Spinal cord (tissue), 10 donors: ENCODE results near the gene MAGOH. TPM values are rescaled to one million over a fixed set of nuclear protein-coding genes. Genes with fewer than 3 reads are reported as not detected.
"Not testable (repeated sequence)": the region's sequence is repeated elsewhere in the genome, so short reads cannot be mapped to it uniquely, and the experiment has no call there.

Experiments
- DNase-seq, 6 donors: peaks; one replicate each; pipeline versions ENCODE4 v3.0.0 to v3.0.0-alpha.2; 2013 to 2015; ENCODE audit warnings: low spot score in 6 of 6, low read depth in 4 of 6
- H3K27ac ChIP-seq: one replicate; pipeline ENCODE4 v1.5.1; 2013; ENCODE audit warnings: low read depth, low read length, control low read depth
- H3K27me3 ChIP-seq: one replicate; pipeline ENCODE4 v1.6.1; 2013; ENCODE audit warnings: low read length; ENCODE audit not compliant: control insufficient read depth, insufficient read depth
- H3K36me3 ChIP-seq: one replicate; pipeline ENCODE4 v1.6.1; 2013; ENCODE audit warnings: low read length; ENCODE audit not compliant: control insufficient read depth, insufficient read depth
- H3K4me1 ChIP-seq: one replicate; pipeline ENCODE4 v1.6.1; 2013; ENCODE audit warnings: low read length; ENCODE audit not compliant: control insufficient read depth, insufficient read depth
- H3K4me3 ChIP-seq: one replicate; pipeline ENCODE4 v1.5.1; 2013; ENCODE audit warnings: low read depth, low read length, control low read depth
- H3K9me3 ChIP-seq: one replicate; pipeline ENCODE4 v1.6.1; 2013; ENCODE audit warnings: low read length; ENCODE audit not compliant: control insufficient read depth, insufficient read depth
- WGBS: methylation state at CpG from one replicate; pipeline ENCODE4 v1.1.5; 2013; ENCODE audit warnings: missing lambda C conversion rate; ENCODE audit not compliant: insufficient coverage; 5-methylcytosine and 5-hydroxymethylcytosine counted together
- polyA plus RNA-seq, 2 donors: library from polyadenylated mRNA; unstranded; fragments of 120-200 nt; gene quantifications; one replicate each; pipeline ENCODE4 v1.2.1, GENCODE V29; 2013; ENCODE audit not compliant: insufficient read length in 2 of 2
- total RNA-seq, 2 donors: library from RNA; depleted of rRNA in 1 of 2; stranded (reverse); fragments of 120-200 nt in 1 of 2; fragments of >200 nt in 1 of 2; gene quantifications; one replicate each; pipeline versions ENCODE4 v1.2.3 to v1.2.4, GENCODE V29; 2013 to 2014
- donor health status: healthy.

The MAGOH gene
- total and polyA plus RNA-seq, 4 donors = 22.3 to 40.2 (median 34.3) TPM

DNA sequence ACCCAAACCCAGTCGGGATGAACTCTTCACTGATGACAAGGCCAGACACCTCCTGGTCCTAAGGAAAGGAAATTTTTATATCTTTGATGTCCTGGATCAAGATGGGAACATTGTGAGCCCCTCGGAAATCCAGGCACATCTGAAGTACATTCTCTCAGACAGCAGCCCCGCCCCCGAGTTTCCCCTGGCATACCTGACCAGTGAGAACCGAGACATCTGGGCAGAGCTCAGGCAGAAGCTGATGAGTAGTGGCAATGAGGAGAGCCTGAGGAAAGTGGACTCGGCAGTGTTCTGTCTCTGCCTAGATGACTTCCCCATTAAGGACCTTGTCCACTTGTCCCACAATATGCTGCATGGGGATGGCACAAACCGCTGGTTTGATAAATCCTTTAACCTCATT is 28.0 kb downstream of the MAGOH start:
- Histone ChIP-seq H3K4me3 (no peak overlapping the region), H3K27ac (no peak overlapping the region), H3K9me3 (peaks cover 6% of the 10 kb centered on the region), H3K4me1 (no peaks in the 10 kb centered on the region), H3K27me3 (no peaks in the 10 kb centered on the region), H3K36me3 (peaks cover 47% of the 10 kb centered on the region)
- 98% methylated on average over 5 of the region's 7 CpGs for WGBS
- DNase-seq = no peak

DNA sequence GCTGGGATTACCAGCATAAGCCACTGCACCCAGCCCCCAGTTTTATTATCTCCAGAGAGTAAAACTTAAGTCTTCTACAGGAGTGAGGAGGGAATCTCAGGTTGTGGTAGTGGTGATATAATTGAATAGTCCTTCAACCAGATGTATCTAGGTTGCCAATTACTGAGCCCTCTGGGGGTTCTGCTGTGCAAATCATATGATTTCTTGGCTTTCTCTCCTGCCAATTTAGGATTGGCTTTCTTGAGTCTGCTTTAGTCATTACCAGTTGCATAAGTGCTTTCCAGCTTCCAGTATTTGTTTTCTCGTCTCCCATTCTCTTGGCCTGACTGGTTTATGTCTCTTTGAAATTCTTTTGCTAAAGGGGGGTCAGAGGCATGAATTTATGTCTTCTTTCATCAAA is 30.6 kb downstream of the MAGOH start:
- no peaks in the 10 kb centered on the region for H3K27me3 ChIP-seq
- H3K4me3 ChIP-seq = no peak overlapping the region
- H3K9me3 ChIP-seq = peaks cover 6% of the 10 kb centered on the region
- no peak for DNase-seq
- no peak overlapping the region for H3K27ac ChIP-seq
- no peaks in the 10 kb centered on the region for H3K4me1 ChIP-seq
- H3K36me3 ChIP-seq = peaks cover 44% of the 10 kb centered on the region
- no CpG with 5 or more reads among the region's 1 CpG for WGBS

DNA sequence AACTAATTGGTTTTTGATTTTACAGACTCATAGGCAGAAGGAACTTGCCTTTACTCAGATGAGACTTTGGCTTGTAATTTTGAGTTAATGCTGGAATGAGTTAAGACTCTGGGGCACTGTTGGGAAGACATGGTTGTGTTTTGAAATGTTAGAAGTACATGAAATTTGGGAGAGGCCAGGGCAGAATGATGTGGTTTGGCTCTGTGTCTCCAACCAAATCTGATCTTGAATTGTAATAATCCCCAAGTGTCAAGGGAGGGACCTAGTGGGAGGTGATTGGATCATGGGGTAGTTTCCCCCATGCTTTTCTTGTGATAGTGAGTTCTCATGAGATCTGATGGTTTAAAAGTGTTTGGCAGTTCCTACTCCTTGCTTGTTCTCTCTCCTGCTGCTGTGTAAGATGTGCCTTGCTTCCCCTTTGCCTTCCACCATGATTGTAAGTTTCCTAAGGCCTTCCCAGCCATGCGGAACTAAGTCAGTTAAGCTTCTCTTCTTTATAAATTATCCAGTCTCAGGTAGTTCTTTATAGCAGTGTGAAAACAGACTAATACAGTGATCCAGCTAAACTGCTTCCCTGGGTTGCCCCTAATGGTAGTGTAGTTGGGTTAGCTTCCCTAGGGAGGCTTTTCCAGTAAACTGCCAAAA is 31.5 kb downstream of the MAGOH start:
- no peak overlapping the region for H3K4me3 ChIP-seq
- no peak overlapping the region for H3K27ac ChIP-seq
- peaks cover 6% of the 10 kb centered on the region for H3K9me3 ChIP-seq
- DNase-seq = no peak
- no peaks in the 10 kb centered on the region for H3K4me1 ChIP-seq
- peaks cover 42% of the 10 kb centered on the region for H3K36me3 ChIP-seq
- no CpG with 5 or more reads among the region's 1 CpG for WGBS
- H3K27me3 ChIP-seq = no peaks in the 10 kb centered on the region

DNA sequence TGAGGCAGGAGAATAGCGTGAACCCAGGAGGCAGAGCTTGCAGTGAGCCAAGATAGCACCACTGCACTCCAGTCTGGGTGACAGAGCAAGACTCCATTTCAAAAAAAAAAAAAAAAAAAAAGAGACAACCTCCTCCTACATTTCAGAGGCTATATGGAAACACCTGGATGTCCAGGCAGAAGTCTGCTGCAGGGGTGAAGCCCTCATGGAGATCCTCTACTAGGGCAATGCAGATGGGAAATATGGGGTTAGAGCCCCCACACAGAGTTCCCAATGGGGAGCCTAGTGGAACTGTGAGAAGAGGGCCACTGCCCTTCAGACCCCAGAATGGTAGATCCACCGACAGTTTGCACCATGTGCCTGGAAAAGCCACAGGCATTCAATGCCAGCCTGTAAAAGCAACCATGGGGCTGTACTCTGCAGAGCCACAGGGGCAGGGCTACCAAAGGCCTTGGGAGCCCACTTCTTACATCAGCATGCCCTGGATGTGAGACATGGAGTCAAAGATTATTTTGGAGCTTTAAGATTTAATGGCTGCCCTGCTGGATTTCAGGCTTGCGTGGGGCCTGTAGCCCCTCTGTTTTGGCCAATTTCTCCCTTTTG is 32.1 kb downstream of the MAGOH start:
- peaks cover 36% of the 10 kb centered on the region for H3K36me3 ChIP-seq
- not testable (repeated sequence) for H3K4me1 ChIP-seq, DNase-seq, H3K4me3 ChIP-seq, H3K27me3 ChIP-seq, H3K27ac ChIP-seq, H3K9me3 ChIP-seq
- WGBS = 100% methylated on average over 1 of the region's 3 CpGs

DNA sequence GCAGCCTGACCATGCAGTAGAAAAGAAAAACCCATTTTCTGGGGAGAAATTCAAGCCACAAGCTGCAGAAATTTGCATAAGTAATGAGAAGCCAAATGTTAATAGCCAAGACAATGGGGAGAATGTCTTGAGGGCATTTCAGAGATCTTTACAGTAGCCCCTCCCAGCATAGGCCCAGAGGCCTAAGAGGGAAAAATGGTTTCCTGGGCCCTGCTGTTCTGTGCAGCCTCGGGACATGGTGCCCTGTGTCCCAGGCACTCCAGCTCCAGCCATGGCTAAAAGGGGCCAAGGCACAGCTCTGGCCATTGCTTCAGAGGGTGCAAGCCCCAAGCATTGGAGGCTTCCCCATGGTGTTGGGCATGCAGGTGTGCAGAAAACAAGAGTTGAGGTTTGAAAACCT is 32.8 kb downstream of the MAGOH start:
- peaks cover 29% of the 10 kb centered on the region for H3K36me3 ChIP-seq
- WGBS = 100% methylated on average over 1 of the region's 1 CpG
- H3K4me3 ChIP-seq, H3K27me3 ChIP-seq, H3K27ac ChIP-seq, H3K4me1 ChIP-seq, H3K9me3 ChIP-seq, DNase-seq: not testable (repeated sequence)

DNA sequence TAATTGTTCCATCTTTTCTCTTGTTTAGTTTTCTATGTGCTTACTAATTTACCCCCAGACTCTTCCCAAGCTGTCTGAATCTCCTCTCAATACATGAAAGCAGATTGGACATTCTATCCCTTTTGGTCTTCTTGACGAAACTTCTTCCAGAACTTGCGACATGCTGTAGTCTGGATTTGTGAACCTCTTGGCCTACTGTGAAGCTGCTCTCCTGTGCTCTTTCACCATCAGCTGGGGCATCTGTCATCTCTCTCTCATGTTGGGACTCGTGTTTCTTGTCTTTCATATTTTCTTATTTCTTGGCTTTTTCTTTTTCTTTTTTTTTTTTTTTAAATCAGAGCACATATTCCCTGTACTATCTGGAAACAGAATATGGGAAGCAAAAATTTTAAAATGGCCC is 34.9 kb downstream of the MAGOH start:
- no peak for DNase-seq
- 82% methylated on average over 2 of the region's 3 CpGs for whole genome bisulfite sequencing
- peaks cover 6% of the 10 kb centered on the region for H3K9me3 ChIP-seq
- no peaks in the 10 kb centered on the region for H3K4me1 ChIP-seq
- peaks cover 16% of the 10 kb centered on the region for H3K36me3 ChIP-seq
- no peak overlapping the region for H3K27ac ChIP-seq
- H3K4me3 ChIP-seq = no peak overlapping the region
- no peaks in the 10 kb centered on the region for H3K27me3 ChIP-seq

DNA sequence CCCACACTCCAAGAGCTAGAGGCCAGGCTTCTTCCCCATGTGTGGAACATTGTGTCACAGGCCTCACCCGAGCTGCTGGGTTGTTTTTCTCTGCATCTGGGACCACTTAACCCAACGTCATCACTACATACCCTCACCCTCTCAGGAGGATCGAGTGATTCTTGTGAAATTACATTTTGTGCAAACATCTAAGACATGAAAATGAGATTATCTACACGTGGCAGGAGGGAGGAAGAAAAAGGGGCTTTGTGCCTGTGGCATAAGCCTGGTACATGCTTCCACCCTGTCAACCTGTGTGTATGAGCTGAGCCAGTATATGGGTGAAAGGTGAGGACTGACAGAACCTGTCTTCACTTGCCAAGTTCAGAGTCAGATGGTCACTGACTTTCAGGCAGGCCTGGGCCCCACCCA is 40.1 kb downstream of the MAGOH start:
- Histone ChIP-seq H3K4me3 (no peak overlapping the region), H3K27ac (no peak overlapping the region), H3K27me3 (no peaks in the 10 kb centered on the region), H3K36me3 (no peaks in the 10 kb centered on the region), H3K4me1 (no peaks in the 10 kb centered on the region), H3K9me3 (no peaks in the 10 kb centered on the region)
- WGBS = 86% methylated on average over 1 of the region's 4 CpGs
- DNase-seq = no peak

DNA sequence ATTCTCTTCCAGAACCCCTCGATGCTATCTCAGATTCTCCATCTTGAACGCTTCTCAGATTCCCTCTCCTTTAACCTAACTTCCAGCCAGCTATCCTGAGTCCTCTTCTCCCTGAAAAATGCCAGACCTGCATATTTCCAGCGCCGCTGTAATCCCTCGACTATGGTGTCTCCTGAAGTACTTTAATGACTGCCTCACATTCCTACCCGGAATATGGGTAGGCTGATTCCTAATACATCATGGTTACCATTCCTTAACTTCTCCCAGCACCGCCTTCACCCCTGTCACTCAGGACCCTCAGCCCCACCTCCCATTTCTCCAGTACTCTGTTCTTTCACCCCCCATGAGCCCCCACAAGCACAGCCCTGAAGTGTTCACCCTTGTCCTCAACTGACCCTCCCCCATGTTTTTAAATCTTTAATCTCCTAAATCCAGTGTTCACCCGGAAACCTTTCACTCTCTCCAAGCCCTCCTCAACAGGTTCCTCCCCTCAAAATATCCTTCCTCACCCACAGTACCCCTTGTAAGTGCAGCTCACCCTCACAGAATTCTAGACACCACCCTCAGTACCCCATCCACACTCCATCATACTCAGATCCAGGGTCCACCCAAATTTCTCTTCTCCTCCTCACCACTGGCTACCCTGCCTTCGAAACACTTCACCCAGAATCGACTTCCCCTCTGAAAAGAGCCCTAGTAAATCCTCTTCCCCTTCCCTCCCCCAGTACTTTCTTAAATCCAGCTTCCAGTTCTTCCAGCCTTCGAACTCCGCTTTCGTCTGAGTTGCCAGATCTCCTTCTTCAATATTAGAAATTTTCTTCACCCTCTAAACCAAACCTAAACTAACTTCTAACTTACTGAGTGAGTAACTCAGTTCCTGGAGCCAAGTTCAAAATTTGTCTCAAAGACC is 40.8 kb downstream of the MAGOH start:
- H3K4me3 ChIP-seq = peak overlapping the region; percentile 74
- WGBS = 43% methylated on average over 13 of the region's 13 CpGs
- no peaks in the 10 kb centered on the region for H3K27me3 ChIP-seq
- peak overlapping the region; percentile 78 for H3K27ac ChIP-seq
- no peaks in the 10 kb centered on the region for H3K36me3 ChIP-seq
- no peaks in the 10 kb centered on the region for H3K9me3 ChIP-seq
- DNase-seq = no peak
- no peaks in the 10 kb centered on the region for H3K4me1 ChIP-seq

DNA sequence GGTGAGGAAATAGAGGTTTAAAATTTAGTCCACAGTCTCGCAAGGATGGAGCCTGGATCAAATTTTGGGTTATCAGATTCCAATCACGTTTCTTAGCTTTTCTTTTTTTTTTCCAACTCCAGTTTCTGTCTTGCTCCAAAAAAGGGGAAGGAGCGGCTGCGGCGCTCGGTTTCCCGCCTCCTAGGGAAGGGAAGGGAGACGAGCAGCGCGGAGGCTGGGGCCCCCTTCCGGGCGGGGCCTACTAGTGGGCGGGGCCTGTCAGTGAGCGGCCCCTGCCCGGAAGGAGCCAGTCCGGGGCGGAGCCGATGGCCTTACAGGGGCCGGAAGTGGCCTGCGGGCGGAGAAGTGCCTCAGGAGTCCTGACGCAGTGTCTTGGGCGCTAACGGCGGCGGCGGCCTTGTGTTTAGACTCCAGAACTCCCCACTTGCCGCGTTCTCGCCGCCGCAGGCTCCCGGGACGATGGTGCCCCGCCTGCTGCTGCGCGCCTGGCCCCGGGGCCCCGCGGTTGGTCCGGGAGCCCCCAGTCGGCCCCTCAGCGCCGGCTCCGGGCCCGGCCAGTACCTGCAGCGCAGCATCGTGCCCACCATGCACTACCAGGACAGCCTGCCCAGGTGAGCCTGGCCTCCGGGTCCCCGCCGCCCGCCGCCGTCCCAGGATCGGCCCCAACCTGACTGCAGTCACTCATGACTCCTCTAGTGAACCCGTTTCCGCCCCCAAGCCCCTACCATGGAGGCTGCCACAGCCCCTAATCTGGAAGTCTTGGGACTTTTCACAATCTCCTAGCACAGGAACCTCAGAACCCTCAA is 41.6 kb downstream of the MAGOH start, which contains the start of gene CPT2:
CPT2 (plus strand) TSS at position 340 of the 806 bp plus-strand sequence; CDS start at position 460, 120 bp downstream.
- WGBS = under 1% methylated on average over 55 of the region's 57 CpGs
- peak; percentile 71 to 97 (median 82) for DNase-seq
- H3K27ac ChIP-seq = peak within 1 kb of the TSS; percentile 78
- H3K36me3 ChIP-seq = no peaks in the 10 kb centered on the region
- no peaks in the 10 kb centered on the region for H3K9me3 ChIP-seq
- H3K4me1 ChIP-seq = no peaks in the 10 kb centered on the region
- H3K27me3 ChIP-seq = no peaks in the 10 kb centered on the region
- H3K4me3 ChIP-seq = peak within 1 kb of the TSS; percentile 74
